BJ (cell line): ENCODE results near the gene MYOF. TPM values are rescaled to one million over a fixed set of nuclear protein-coding genes. Genes with fewer than 3 reads are reported as not detected.

ENCODE experiments used
- CTCF ChIA-PET: fragments of 350-600 bp; formaldehyde crosslinking; extraction: SDS; loops from one replicate; lab custom pipeline; 2021; ENCODE audit warnings: antibody characterized with exemption, inconsistent platforms; lab: Yijun Ruan, JAX
- POLR2A ChIA-PET: fragments of 300-600 bp; sonication (Branson Sonifier 250); formaldehyde crosslinking; extraction: SDS; loops from one replicate; lab custom pipeline; 2021; ENCODE audit warnings: antibody characterized with exemption; lab: Charles Lee
- DNase-seq: peaks from one replicate; pipeline ENCODE4 v3.0.0-alpha.2; 2011; ENCODE audit warnings: low read depth
- H3K27me3 ChIP-seq: 2 replicates; pipeline ENCODE4 v1.6.0; 2011; ENCODE audit warnings: low read length; ENCODE audit not compliant: control insufficient read depth, insufficient read depth
- H3K36me3 ChIP-seq: 2 replicates; pipeline ENCODE4 v1.5.1; 2011; ENCODE audit warnings: low read length; ENCODE audit not compliant: control insufficient read depth, insufficient read depth
- H3K4me3 ChIP-seq: 2 replicates; pipeline ENCODE4 v1.5.1; 2011; ENCODE audit warnings: low read depth, mild to moderate bottlenecking, control low read depth, low read length
- polyA plus RNA-seq: library from polyadenylated mRNA; depleted of rRNA; stranded (reverse); fragments of >200 nt; gene quantifications from 2 replicates; pipeline ENCODE4 v1.2.3, GENCODE V29; 2011
- TF ChIP-seq, protein P1 (sequence below): IDR thresholded peaks from 2 replicates; pipeline ENCODE4 v1.5.1; 2011; ENCODE audit warnings: low read depth, mild to moderate bottlenecking, control low read depth, inconsistent platforms, low read length, moderate library complexity; ENCODE audit not compliant: insufficient read depth

The MYOF gene
- polyA plus RNA-seq, 1 experiment, result 355 TPM

DNA sequence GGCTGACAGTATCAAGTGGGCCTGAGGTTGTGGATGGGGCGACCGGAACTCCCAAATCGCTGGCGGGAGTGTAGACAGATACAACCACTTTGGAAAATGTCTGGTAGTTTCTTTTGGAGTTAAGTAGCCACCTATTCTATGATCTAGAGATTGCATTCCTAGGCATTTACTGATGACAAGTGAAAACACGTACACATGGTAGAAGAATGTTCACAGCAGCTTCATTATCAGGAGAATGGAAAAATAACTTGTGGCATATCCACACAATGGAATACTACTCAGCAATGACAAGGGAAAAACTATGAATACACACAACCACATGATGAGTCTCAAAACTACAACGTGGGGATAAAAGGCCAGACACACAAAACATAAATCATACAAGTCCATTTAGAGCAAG, 146.0 kb downstream of the MYOF start:
- ChIA-PET POLR2A (no interaction called here), CTCF (no interaction called here)
- TF ChIP-seq, protein P1, sequence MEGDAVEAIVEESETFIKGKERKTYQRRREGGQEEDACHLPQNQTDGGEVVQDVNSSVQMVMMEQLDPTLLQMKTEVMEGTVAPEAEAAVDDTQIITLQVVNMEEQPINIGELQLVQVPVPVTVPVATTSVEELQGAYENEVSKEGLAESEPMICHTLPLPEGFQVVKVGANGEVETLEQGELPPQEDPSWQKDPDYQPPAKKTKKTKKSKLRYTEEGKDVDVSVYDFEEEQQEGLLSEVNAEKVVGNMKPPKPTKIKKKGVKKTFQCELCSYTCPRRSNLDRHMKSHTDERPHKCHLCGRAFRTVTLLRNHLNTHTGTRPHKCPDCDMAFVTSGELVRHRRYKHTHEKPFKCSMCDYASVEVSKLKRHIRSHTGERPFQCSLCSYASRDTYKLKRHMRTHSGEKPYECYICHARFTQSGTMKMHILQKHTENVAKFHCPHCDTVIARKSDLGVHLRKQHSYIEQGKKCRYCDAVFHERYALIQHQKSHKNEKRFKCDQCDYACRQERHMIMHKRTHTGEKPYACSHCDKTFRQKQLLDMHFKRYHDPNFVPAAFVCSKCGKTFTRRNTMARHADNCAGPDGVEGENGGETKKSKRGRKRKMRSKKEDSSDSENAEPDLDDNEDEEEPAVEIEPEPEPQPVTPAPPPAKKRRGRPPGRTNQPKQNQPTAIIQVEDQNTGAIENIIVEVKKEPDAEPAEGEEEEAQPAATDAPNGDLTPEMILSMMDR, result no peak
- Histone ChIP-seq H3K36me3 (peaks cover 36% of the 10 kb centered on the region), H3K4me3 (no peak overlapping the region), H3K27me3 (no peaks in the 10 kb centered on the region)
- DNase-seq, result no peak

GRCh38 chr10:93334901-93335327, 147.2 kb downstream of the MYOF start:
- H3K27me3 ChIP-seq, result no peaks in the 10 kb centered on the region
- H3K4me3 ChIP-seq, result no peak overlapping the region
- peak; percentile 73 for DNase-seq
- peaks cover 38% of the 10 kb centered on the region for H3K36me3 ChIP-seq
- ChIA-PET CTCF (no interaction called here), POLR2A (no interaction called here)
- TF ChIP-seq, protein P1, result no peak

DNA sequence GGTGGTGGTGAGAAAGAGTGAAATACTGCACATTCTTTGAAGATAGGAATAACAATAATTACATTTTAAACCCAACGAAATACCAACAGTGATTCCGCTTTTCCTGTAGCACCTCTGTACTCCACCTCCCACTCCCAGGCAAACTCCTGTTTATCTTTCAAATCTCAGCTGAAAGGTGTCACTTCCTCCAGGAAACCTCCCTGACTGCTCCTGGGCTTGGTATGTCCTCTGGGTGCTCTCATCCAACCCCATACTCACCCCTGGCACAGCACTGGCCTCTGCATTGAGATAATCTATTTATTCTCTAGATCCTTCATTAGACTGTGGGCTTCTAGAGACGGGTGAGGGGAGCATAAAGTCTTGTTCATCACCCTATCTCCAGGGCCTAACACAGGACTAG, 148.0 kb downstream of the MYOF start:
- ChIA-PET CTCF (no interaction called here), POLR2A (no interaction called here)
- Histone ChIP-seq H3K4me3 (no peak overlapping the region), H3K36me3 (peaks cover 42% of the 10 kb centered on the region), H3K27me3 (no peaks in the 10 kb centered on the region)
- no peak for DNase-seq
- TF ChIP-seq, protein P1, result no peak

- DNase-seq, result no peak
These were observed 148.7 kb downstream of the MYOF start for GRCh38 chr10:93333278-93333978.

DNA sequence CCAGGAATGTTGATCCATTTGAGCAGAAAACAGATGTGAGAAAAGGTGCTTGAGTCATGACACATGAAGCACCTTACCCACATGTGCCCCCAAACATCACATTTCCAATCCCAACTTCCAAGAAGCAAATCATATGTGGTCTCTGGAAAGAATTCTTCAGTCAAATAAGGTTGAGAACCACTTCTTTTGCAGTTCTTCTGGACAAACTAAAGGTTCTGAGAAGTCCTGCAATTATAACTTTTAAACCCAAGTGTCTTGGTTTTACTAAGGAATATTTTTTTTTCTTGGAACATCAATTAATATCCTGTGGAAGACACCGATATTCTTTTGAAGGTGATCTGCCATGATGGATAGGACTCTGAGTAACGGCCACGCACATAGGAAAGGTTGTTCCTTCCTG, 151.3 kb downstream of the MYOF start:
- DNase-seq, result no peak
- ChIA-PET CTCF (interaction anchor here (0.9 kb wide), 1 partner anchor 14 kb away, joined by 3 read pairs; no protein-coding TSS in a partner anchor), POLR2A (no interaction called here)
- Histone ChIP-seq H3K27me3 (no peaks in the 10 kb centered on the region), H3K36me3 (peaks cover 56% of the 10 kb centered on the region), H3K4me3 (no peak overlapping the region)
- TF ChIP-seq, protein P1, result no peak

More at GRCh38 chr10:93333278-93333978, 148.7 kb downstream of the MYOF start:
- TF ChIP-seq, protein P1, result no peak
- no peaks in the 10 kb centered on the region for H3K27me3 ChIP-seq
- ChIA-PET CTCF (interaction anchor here (1.8 kb wide), 1 partner anchor 19 kb away, joined by 7 read pairs; no protein-coding TSS in a partner anchor), POLR2A (no interaction called here)
- peaks cover 48% of the 10 kb centered on the region for H3K36me3 ChIP-seq
- no peak overlapping the region for H3K4me3 ChIP-seq
